AML-193 (cell line): ENCODE results near the gene DLG5.

Experiments
- DNase-seq, 2 experiments: peaks; one replicate each; lab custom pipeline; 2025; lab: John Stamatoyannopoulos, UW

DLG5 gene

GRCh38 chr10:77843264-77843663 is 83.3 kb downstream of the DLG5 start:
- no peak for DNase-seq

- DNase-seq = no peak
These were observed 83.8 kb downstream of the DLG5 start for GRCh38 chr10:77842652-77843212.

- DNase-seq = no peak
These were observed 84.7 kb downstream of the DLG5 start for GRCh38 chr10:77841711-77842375.

- DNase-seq = no peak
These were observed 85.9 kb downstream of the DLG5 start for GRCh38 chr10:77840636-77841035.

GRCh38 chr10:77837925-77838595 is 88.5 kb downstream of the DLG5 start:
- DNase-seq = no peak

GRCh38 chr10:77837248-77837924 is 89.2 kb downstream of the DLG5 start:
- DNase-seq = peak; percentile 16 to 22

GRCh38 chr10:77836299-77836820 is 90.2 kb downstream of the DLG5 start:
- DNase-seq = peak; percentile 80 to 81

- DNase-seq = no peak
These were observed 90.9 kb downstream of the DLG5 start for GRCh38 chr10:77835669-77836086.

- DNase-seq = no peak
These were observed 91.4 kb downstream of the DLG5 start for GRCh38 chr10:77834943-77835668.

- DNase-seq = no peak
These were observed 92.0 kb downstream of the DLG5 start for GRCh38 chr10:77834540-77834939.

GRCh38 chr10:77833792-77834191 is 92.8 kb downstream of the DLG5 start:
- DNase-seq = no peak

- no peak for DNase-seq
These were observed 93.3 kb downstream of the DLG5 start for GRCh38 chr10:77833225-77833624.

- no peak for DNase-seq
These were observed 94.3 kb downstream of the DLG5 start for GRCh38 chr10:77832238-77832637.

GRCh38 chr10:77829356-77829755 is 97.2 kb downstream of the DLG5 start:
- DNase-seq = no peak

- DNase-seq = no peak
These were observed 98.2 kb downstream of the DLG5 start for GRCh38 chr10:77828377-77828776.

GRCh38 chr10:77827366-77827765 is 99.2 kb downstream of the DLG5 start:
- DNase-seq = no peak

- DNase-seq = no peak
These were observed 100.6 kb downstream of the DLG5 start for GRCh38 chr10:77825965-77826364.

- DNase-seq = no peak
These were observed 101.6 kb downstream of the DLG5 start for GRCh38 chr10:77824908-77825307.

GRCh38 chr10:77823811-77824542 is 102.6 kb downstream of the DLG5 start:
- DNase-seq = no peak

- no peak for DNase-seq
These were observed 105.0 kb downstream of the DLG5 start for GRCh38 chr10:77821551-77821950.

- no peak for DNase-seq
These were observed 105.5 kb downstream of the DLG5 start for GRCh38 chr10:77821036-77821435.
